ENCODE measurements around the gene ZFYVE19.

- TF ChIP-seq EZH2 (IDR thresholded peaks at IDR 0.05) (no peak), POLR2AphosphoS5 (IDR thresholded peaks at IDR 0.05; ENCODE audit: borderline replicate concordance, low read depth, low read length) (no peak), FOXP2 (optimal IDR thresholded peaks at IDR 0.05; ENCODE audit: control extremely low read depth, extremely low read length, insufficient read depth) (no peak)
Observed at GRCh38 chr15:40799523-40799922, 7.4 kb upstream of the ZFYVE19 start.

Measured in SK-N-MC (cell line).